Activated CD4-positive, alpha-beta T cell treated with anti-CD3 and anti-CD28 coated beads, Interleukin-2, amount 10 ng/mL, durations not matched to agents 24 days and 14 days (primary cell): Measurements from ENCODE around the gene PTMS. TPM values are rescaled to one million over a fixed set of nuclear protein-coding genes. Genes with fewer than 3 reads are reported as not detected.

Experiments used
- DNase-seq: peaks from one replicate; pipeline ENCODE4 v3.0.0; 2022
- H3K27ac Mint-ChIP-seq: one replicate; pipeline ENCODE4 v1.8.0; 2022; ENCODE audit warnings: mild to moderate bottlenecking, mixed read lengths
- H3K27me3 Mint-ChIP-seq: one replicate; pipeline ENCODE4 v1.8.0; 2022; ENCODE audit warnings: mixed read lengths
- H3K36me3 Mint-ChIP-seq: one replicate; pipeline ENCODE4 v1.8.0; 2022; ENCODE audit warnings: low read depth, mild to moderate bottlenecking, mixed read lengths
- H3K4me1 Mint-ChIP-seq: one replicate; pipeline ENCODE4 v1.8.0; 2021; ENCODE audit warnings: mixed read lengths
- H3K4me3 Mint-ChIP-seq: one replicate; pipeline ENCODE4 v1.8.0; 2022; ENCODE audit warnings: mild to moderate bottlenecking, moderate library complexity, mixed read lengths
- H3K9me3 Mint-ChIP-seq: one replicate; pipeline ENCODE4 v1.8.0; 2021; ENCODE audit warnings: mixed read lengths
- intact Hi-C: fragments of 100-400 bp; cut with micrococcal nuclease; formaldehyde crosslinking; loops from one replicate; pipeline ENCODE4 v1.15.1; 2023
- total RNA-seq: library from RNA; stranded (reverse); gene quantifications from 2 replicates; pipeline ENCODE4 v1.2.3, GENCODE V29; 2022

Gene PTMS
- total RNA-seq, 1 donor from 2014 or later = 267 TPM

DNA sequence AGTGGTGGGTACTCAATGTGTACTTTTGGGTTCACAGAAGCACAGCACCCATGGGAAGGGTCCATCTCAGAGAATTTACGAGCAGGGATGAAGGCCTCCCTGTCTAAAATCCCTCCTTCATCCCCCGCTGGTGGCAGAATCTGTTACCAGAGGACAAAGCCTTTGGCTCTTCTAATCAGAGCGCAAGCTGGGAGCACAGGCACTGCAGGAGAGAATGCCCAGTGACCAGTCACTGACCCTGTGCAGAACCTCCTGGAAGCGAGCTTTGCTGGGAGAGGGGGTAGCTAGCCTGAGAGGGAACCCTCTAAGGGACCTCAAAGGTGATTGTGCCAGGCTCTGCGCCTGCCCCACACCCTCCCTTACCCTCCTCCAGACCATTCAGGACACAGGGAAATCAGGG, 54.0 kb downstream of the PTMS start:
- Mint-ChIP-seq H3K4me1 (peaks cover 19% of the 10 kb centered on the region), H3K27ac (no peak overlapping the region), H3K4me3 (no peak overlapping the region), H3K27me3 (peaks cover 23% of the 10 kb centered on the region), H3K36me3 (peaks cover 51% of the 10 kb centered on the region), H3K9me3 (no peaks in the 10 kb centered on the region)
- intact Hi-C loops = no loop called here
- no peak for DNase-seq

Other genes starting within 250 kb of the PTMS start
- 4,585 and 4,599 TPM in 2 replicates for gene GAPDH, start 231.8 kb upstream of the PTMS start, total RNA-seq
- gene IFFO1, start 210.3 kb upstream of the PTMS start, total RNA-seq = 16.0 and 16.9 TPM in 2 replicates
- 192 and 193 TPM in 2 replicates for gene NOP2, start 198.1 kb upstream of the PTMS start, total RNA-seq
- 356 and 363 TPM in 2 replicates for gene CHD4, start 159.0 kb upstream of the PTMS start, total RNA-seq
- 3.3 and 4.2 TPM in 2 replicates for gene LPAR5, start 130.4 kb upstream of the PTMS start, total RNA-seq
- gene ACRBP, start 118.9 kb upstream of the PTMS start, total RNA-seq = 0.47 and 0.64 TPM in 2 replicates
- gene ING4, start 103.2 kb upstream of the PTMS start, total RNA-seq = 13.7 and 15.8 TPM in 2 replicates
- 83.6 and 84.4 TPM in 2 replicates for gene ZNF384, start 77.0 kb upstream of the PTMS start, total RNA-seq
- gene PIANP, start 65.5 kb upstream of the PTMS start, total RNA-seq = 0.09 TPM in 1 of 2 replicates, not detected in the other
- 39.5 and 44.8 TPM in 2 replicates for gene COPS7A, start 42.3 kb upstream of the PTMS start, total RNA-seq
- gene MLF2, start 13.2 kb upstream of the PTMS start, total RNA-seq = 163 and 180 TPM in 2 replicates
- gene LAG3, start 6.2 kb downstream of the PTMS start, total RNA-seq = 253 and 269 TPM in 2 replicates
- 264 and 271 TPM in 2 replicates for gene CD4, start 23.2 kb downstream of the PTMS start, total RNA-seq
- 0.21 and 0.43 TPM in 2 replicates for gene GPR162, start 55.5 kb downstream of the PTMS start, total RNA-seq
- 4.1 and 4.7 TPM in 2 replicates for gene P3H3, start 62.0 kb downstream of the PTMS start, total RNA-seq
- gene GNB3, start 74.6 kb downstream of the PTMS start, total RNA-seq = 1.6 and 1.7 TPM in 2 replicates
- 32.6 and 33.7 TPM in 2 replicates for gene CDCA3, start 84.9 kb downstream of the PTMS start, total RNA-seq
- 121 TPM in 2 replicates for gene USP5, start 85.8 kb downstream of the PTMS start, total RNA-seq
- gene TPI1, start 101.2 kb downstream of the PTMS start, total RNA-seq = 1,614 and 1,630 TPM in 2 replicates
- 3.4 TPM in 2 replicates for gene SPSB2, start 106.9 kb downstream of the PTMS start, total RNA-seq
- gene LRRC23, start 138.5 kb downstream of the PTMS start, total RNA-seq = 6.3 and 6.6 TPM in 2 replicates
- gene ENO2, start 148.2 kb downstream of the PTMS start, total RNA-seq = 202 and 206 TPM in 2 replicates
- gene ATN1, start 161.6 kb downstream of the PTMS start, total RNA-seq = 61.6 and 66.8 TPM in 2 replicates
- not detected in 2 replicates for gene RNU7-1, start 177.5 kb downstream of the PTMS start, total RNA-seq
- gene C12orf57, start 177.7 kb downstream of the PTMS start, total RNA-seq = 168 and 174 TPM in 2 replicates
- 349 and 355 TPM in 2 replicates for gene PTPN6, start 185.0 kb downstream of the PTMS start, total RNA-seq
- gene PHB2, start 204.3 kb downstream of the PTMS start, total RNA-seq = 474 and 487 TPM in 2 replicates
- gene EMG1, start 204.6 kb downstream of the PTMS start, total RNA-seq = 129 and 131 TPM in 2 replicates